Measurements from ENCODE around the gene ARL13B. TPM values are rescaled to one million over a fixed set of nuclear protein-coding genes. Genes with fewer than 3 reads are reported as not detected.

ARL13B gene
- total RNA-seq, 1 donor from 2014 or later: 15.2 TPM

DNA sequence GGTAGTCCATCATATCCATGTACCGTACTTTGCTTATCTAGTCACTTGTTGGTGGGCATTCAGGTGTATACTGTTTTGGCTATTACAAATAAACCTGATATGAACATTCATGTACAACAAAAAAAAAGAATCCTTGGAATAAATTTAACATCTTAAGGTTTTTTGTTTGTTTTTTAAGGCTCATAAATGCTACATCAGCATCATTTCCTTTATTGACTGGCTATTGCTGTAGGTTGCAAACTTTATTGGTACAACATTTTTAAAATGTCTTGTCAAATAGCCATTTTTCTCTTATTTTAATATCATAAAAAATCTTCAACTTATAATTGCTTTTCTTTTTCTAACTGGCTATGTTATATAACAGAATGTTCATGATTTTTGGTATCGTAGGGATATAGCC, 66.6 kb downstream of the ARL13B start:
- no peaks in the 10 kb centered on the region for H3K27me3 Mint-ChIP-seq
- H3K36me3 Mint-ChIP-seq (ENCODE audit: insufficient read depth): peaks cover 23% of the 10 kb centered on the region
- DNase-seq (ENCODE audit: low spot score, unreplicated experiment): no peak
- no peaks in the 10 kb centered on the region for H3K4me1 Mint-ChIP-seq (ENCODE audit: low read depth)
- no peak overlapping the region for H3K27ac Mint-ChIP-seq
- TF ChIP-seq, protein P1, sequence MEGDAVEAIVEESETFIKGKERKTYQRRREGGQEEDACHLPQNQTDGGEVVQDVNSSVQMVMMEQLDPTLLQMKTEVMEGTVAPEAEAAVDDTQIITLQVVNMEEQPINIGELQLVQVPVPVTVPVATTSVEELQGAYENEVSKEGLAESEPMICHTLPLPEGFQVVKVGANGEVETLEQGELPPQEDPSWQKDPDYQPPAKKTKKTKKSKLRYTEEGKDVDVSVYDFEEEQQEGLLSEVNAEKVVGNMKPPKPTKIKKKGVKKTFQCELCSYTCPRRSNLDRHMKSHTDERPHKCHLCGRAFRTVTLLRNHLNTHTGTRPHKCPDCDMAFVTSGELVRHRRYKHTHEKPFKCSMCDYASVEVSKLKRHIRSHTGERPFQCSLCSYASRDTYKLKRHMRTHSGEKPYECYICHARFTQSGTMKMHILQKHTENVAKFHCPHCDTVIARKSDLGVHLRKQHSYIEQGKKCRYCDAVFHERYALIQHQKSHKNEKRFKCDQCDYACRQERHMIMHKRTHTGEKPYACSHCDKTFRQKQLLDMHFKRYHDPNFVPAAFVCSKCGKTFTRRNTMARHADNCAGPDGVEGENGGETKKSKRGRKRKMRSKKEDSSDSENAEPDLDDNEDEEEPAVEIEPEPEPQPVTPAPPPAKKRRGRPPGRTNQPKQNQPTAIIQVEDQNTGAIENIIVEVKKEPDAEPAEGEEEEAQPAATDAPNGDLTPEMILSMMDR (IDR thresholded peaks at IDR 0.05; ENCODE audit: unreplicated experiment): no peak
- H3K9me3 Mint-ChIP-seq (ENCODE audit: low read depth): peaks cover 6% of the 10 kb centered on the region
- no peak overlapping the region for H3K4me3 Mint-ChIP-seq (ENCODE audit: low read depth)

DNA sequence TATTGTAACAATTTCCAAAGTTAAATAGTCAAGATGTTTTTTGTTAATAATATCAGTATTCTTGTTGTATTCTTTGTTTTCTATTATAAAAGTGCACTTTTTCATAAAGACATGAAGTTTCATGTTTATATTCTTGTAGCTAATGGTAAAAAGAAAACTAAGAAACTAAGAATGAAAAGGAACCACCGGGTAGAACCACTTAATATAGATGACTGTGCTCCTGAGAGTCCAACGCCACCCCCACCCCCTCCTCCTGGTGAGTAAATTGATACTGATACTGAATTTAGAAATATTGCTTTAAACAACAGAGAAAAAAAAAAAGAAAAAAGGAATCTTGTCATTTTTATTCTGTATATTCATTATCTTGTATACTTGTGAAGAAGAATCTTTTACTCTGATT, 69.3 kb downstream of the ARL13B start:
- Mint-ChIP-seq H3K9me3 (ENCODE audit: low read depth) (peaks cover 3% of the 10 kb centered on the region), H3K4me1 (ENCODE audit: low read depth) (no peaks in the 10 kb centered on the region), H3K27ac (no peak overlapping the region), H3K27me3 (no peaks in the 10 kb centered on the region), H3K36me3 (ENCODE audit: insufficient read depth) (peaks cover 11% of the 10 kb centered on the region), H3K4me3 (ENCODE audit: low read depth) (no peak overlapping the region)
- no peak for DNase-seq (ENCODE audit: low spot score, unreplicated experiment)
- TF ChIP-seq, protein P1 (IDR thresholded peaks at IDR 0.05; ENCODE audit: unreplicated experiment): no peak

DNA sequence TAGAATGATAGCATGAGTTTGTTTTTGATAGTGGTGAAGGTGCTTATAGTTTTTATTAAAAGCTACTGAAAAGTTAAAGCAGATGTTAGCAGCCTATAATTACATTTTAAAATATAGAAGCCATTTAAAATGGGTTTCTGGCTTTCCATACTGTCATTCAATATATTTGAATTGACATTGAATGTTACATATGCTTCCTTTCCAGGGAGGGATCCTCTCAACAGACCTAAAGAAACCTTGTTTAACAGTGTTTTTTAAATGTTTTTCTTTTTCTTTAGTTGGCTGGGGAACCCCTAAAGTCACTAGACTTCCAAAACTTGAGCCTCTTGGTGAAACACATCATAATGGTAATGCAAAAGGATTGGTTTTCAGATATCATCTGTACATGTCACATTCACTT, 70.6 kb downstream of the ARL13B start:
- Mint-ChIP-seq H3K27me3 (no peaks in the 10 kb centered on the region), H3K9me3 (ENCODE audit: low read depth) (no peaks in the 10 kb centered on the region), H3K4me3 (ENCODE audit: low read depth) (no peak overlapping the region), H3K36me3 (ENCODE audit: insufficient read depth) (peaks cover 2% of the 10 kb centered on the region), H3K4me1 (ENCODE audit: low read depth) (no peaks in the 10 kb centered on the region), H3K27ac (no peak overlapping the region)
- DNase-seq (ENCODE audit: low spot score, unreplicated experiment): no peak
- TF ChIP-seq, protein P1 (IDR thresholded peaks at IDR 0.05; ENCODE audit: unreplicated experiment): no peak

DNA sequence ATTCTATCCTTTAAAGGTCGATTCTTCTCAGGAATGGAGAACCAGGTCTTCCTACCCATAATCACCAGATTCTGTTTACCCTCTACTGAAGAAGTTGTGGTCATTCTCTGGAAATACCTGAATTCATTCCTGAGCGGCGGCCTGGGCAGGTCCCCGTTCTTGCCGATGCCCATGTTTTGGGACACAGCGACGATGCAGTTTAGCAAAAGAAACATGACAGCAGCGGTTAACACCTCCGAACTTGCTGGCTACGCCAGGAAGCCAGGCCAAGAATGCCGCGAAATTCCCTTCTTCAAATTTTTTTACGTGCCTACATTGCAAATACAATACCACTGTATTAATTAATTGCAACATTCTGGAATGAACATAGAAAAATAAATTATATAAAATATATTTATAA, 81.3 kb downstream of the ARL13B start:
- Mint-ChIP-seq H3K27ac (no peak overlapping the region), H3K36me3 (ENCODE audit: insufficient read depth) (peaks cover 7% of the 10 kb centered on the region), H3K4me3 (ENCODE audit: low read depth) (no peak overlapping the region), H3K27me3 (no peaks in the 10 kb centered on the region), H3K9me3 (ENCODE audit: low read depth) (no peaks in the 10 kb centered on the region), H3K4me1 (ENCODE audit: low read depth) (peaks cover 21% of the 10 kb centered on the region)
- DNase-seq (ENCODE audit: low spot score, unreplicated experiment): no peak
- TF ChIP-seq, protein P1 (IDR thresholded peaks at IDR 0.05; ENCODE audit: unreplicated experiment): no peak

DNA sequence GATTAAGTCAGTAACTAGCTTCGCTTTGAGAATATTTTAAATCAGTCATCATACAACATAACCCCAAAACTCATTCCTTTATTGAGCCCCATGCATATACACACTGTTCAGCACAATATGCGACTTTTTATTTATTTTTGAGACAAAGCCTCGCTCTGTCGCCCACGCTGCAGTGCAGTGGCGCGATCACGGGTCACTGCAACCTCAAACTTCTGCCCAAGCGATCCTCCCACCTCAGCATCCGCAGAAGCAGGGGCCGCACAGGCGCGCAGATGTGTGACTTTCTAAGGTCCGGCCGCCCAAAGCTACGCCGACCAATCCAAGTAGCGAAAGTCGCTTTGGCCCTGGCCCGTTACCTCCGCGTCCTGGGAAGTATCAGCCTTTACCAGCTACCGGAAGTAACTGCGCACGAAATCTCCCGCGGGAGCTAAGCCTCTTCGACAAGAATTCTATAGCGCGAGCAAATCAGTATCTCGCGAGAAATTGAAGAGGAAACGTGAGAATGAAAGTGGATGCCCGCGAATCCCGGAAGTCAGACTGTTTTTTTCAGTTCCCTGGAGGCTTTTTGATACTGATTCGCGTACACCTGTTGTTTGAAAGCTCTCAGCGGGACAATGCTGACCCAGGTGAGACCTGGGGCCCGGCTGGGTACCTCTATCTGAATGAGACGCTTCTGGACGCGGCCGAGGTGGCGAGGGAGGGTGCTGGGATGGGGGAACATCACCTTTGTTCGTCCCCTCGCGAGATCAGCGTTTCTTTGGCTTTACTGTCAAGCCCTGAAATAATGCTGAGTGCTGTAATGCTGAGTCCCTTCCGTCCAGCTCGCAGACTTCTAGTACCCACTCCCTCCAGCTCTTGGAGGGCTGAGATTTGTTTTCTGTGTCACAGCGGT, 82.8 kb downstream of the ARL13B start, which contains the start of the genes DHFR2 and NSUN3:
TSS of gene DHFR2 (minus strand) at position 404 of the 892 bp plus-strand sequence. CDS start 1,405 bp downstream, outside the sequence.
TSS of gene NSUN3 (plus strand) at position 549 of the 892 bp plus-strand sequence. CDS start at position 615, 66 bp downstream.
- TF ChIP-seq, protein P1 (IDR thresholded peaks at IDR 0.05; ENCODE audit: unreplicated experiment): no peak
- Mint-ChIP-seq H3K4me3 (ENCODE audit: low read depth) (peak within 1 kb of the TSS; percentile 95), H3K27ac (peak within 1 kb of the TSS; percentile 100), H3K27me3 (no peaks in the 10 kb centered on the region), H3K9me3 (ENCODE audit: low read depth) (no peaks in the 10 kb centered on the region), H3K36me3 (ENCODE audit: insufficient read depth) (peaks cover 17% of the 10 kb centered on the region), H3K4me1 (ENCODE audit: low read depth) (peaks cover 26% of the 10 kb centered on the region)
- peak; percentile 75 for DNase-seq (ENCODE audit: low spot score, unreplicated experiment)
